ACHN (cell line): Measurements from ENCODE around the gene CWC22.

Experiments used
- DNase-seq: peaks from one replicate; pipeline ENCODE4 v3.0.0-alpha.2; 2015
- in situ Hi-C: cut with HindIII; loops from 2 replicates; pipeline ENCODE4 v1.10.0; 2017; ENCODE audit warnings: low sequenced_read_pairs, low pct_ligation_motif_present, low pct_unique_long_range_greater_than_20kb

The CWC22 gene

GRCh38 chr2:179927041-179927440 is 80.1 kb downstream of the CWC22 start:
- no peak for DNase-seq

GRCh38 chr2:179925713-179926112 is 81.4 kb downstream of the CWC22 start:
- in situ Hi-C loops = no loop called here
- no peak for DNase-seq

More at GRCh38 chr2:179927041-179927440, 80.1 kb downstream of the CWC22 start:
- in situ Hi-C loops = no loop called here

DNA sequence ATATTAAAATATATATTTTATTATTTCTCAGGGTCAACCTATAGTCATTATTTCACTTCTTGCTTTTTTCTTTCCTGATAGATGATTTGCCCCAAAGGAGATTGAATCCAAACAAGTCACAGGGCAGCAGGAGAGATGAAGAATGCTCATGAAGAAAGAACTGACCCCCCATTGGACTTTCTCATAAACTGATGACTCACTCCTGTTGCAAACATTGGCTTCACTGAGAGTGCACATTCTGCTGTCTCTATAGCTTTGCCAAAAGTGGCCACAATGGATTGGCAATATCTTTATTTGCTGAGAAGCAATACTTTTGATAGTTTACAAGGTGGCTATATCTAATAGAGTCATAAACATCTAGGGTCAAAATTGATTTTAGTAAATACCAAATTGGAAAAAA is 89.8 kb downstream of the CWC22 start:
- in situ Hi-C loops = no loop called here
- DNase-seq = no peak

- no peak for DNase-seq
- in situ Hi-C loops = no loop called here
These were observed 91.6 kb downstream of the CWC22 start for GRCh38 chr2:179915395-179915992.

GRCh38 chr2:179913809-179914208 is 93.3 kb downstream of the CWC22 start:
- in situ Hi-C loops = no loop called here

GRCh38 chr2:179911569-179911968 is 95.5 kb downstream of the CWC22 start:
- in situ Hi-C loops = no loop called here
- DNase-seq = no peak

More at GRCh38 chr2:179913809-179914208, 93.3 kb downstream of the CWC22 start:
- no peak for DNase-seq

DNA sequence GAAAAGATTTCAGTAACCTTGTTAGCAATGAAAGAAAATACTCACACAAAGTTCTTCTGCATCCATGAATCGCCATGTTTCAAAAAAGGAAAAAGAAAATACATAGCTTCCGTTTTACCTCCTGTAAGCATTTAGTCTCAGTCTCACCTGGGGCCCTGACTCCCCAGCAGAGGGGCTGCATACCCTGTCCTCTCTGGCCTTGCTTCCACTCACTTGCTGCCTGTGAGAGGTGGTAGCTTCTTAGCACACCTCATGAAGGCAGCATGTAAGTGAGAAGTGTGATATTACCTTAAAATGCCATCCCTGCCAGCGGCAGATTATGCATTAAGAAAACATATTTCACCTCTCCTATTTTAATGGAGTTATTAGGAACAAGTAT is 96.4 kb downstream of the CWC22 start:
- no peak for DNase-seq
- in situ Hi-C loops = no loop called here

GRCh38 chr2:179909845-179910734 is 97.0 kb downstream of the CWC22 start:
- in situ Hi-C loops = no loop called here
- DNase-seq = no peak

- in situ Hi-C loops = no loop called here
- no peak for DNase-seq
These were observed 106.4 kb downstream of the CWC22 start for GRCh38 chr2:179900655-179901054.

DNA sequence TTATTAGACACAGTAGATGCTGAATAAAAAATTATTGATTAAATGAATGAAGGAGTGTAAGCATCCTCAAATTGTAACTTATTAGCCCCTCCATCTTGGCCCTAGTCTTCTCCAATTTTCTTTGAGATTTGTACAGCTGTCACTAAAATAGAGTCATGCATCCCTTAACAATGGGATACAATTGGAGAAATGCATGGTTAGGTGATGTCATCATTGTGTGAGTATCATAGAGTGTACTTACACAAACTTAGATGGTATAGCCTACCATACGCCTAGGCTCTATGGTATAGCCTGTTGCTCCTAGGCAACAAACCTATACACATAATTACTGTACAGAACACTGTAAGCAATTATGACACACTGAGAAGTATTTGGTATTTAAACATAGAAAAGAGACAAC is 107.4 kb downstream of the CWC22 start:
- no peak for DNase-seq
- in situ Hi-C loops = no loop called here

GRCh38 chr2:179898873-179899272 is 108.2 kb downstream of the CWC22 start:
- in situ Hi-C loops = no loop called here
- DNase-seq = peak; percentile 48
